T-helper 1 cell (primary cell): ENCODE results near the gene LRRC41.
A peak's percentile ranks its signal among the peaks of the same experiment; 100 is the strongest.
"Not testable (repeated sequence)": the region's sequence is repeated elsewhere in the genome, so short reads cannot be mapped to it uniquely, and the experiment has no call there.

Experiments used
- DNase-seq, 5 donors: peaks; one replicate each; pipeline ENCODE4 v3.0.0-alpha.2; 2012 to 2020
- total RNA-seq, 4 donors: gene quantifications; one replicate each; lab custom pipeline; 2026; lab: John Stamatoyannopoulos, UW

The LRRC41 gene
- 31.8 to 54.9 (median 50.1) reads per million in 4 donors for total RNA-seq

GRCh38 chr1:46303038-46303871 is at the start of gene LRRC41, which contains the start of gene UQCRH:
Gene LRRC41 (minus strand): TSS chr1:46303616. CDS start chr1:46303322, 294 bp downstream.
Gene UQCRH (plus strand): TSS chr1:46303698. CDS start chr1:46303767, 69 bp downstream.
- DNase-seq = peak; percentile 85 to 95 (median 89)

DNA sequence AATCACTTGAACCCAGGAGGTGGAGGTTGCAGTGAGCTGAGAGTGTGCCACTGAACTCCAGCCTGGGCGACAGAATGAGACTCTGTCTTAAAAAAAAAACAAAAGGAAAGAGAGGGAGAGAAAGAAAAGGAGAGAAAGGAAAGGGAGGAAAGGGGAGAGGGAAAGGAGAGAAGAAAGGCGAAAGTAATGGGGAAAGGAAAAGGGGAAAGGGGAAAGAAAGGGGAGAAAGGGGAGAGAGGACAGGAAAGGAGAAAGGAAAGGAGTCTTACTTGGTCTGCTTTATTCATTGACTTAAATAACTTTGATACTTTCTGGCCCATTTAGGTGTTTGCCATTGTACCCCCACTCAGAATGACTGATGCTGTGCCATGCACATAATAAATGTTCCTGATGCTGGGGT is 48.9 kb upstream of the LRRC41 start:
- DNase-seq = no peak

DNA sequence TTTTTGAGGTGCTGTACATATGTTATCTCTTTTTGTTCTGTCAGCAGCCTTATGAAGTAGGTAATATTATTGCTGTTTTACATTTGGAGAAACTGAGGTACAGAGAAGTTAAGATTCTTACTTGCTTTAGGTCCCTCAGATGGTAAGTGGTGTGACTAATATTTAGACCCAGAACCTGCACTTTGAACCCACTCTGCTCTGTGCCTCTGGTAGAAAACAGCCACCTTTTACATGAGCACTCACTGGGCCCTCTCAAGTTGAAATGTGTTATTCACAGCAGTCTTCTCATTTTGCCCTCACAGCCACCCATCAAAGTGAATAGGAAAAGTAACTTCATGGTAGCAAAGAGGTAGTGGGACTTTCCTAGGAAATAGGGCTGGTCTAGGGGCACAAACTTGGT is 41.9 kb upstream of the LRRC41 start:
- DNase-seq = no peak

- no peak for DNase-seq
Measured at GRCh38 chr1:46344481-46344880, 41.1 kb upstream of the LRRC41 start.

GRCh38 chr1:46343705-46344104 is 40.3 kb upstream of the LRRC41 start:
- DNase-seq = no peak

- no peak for DNase-seq
Measured at GRCh38 chr1:46343351-46343695, 39.9 kb upstream of the LRRC41 start.

DNA sequence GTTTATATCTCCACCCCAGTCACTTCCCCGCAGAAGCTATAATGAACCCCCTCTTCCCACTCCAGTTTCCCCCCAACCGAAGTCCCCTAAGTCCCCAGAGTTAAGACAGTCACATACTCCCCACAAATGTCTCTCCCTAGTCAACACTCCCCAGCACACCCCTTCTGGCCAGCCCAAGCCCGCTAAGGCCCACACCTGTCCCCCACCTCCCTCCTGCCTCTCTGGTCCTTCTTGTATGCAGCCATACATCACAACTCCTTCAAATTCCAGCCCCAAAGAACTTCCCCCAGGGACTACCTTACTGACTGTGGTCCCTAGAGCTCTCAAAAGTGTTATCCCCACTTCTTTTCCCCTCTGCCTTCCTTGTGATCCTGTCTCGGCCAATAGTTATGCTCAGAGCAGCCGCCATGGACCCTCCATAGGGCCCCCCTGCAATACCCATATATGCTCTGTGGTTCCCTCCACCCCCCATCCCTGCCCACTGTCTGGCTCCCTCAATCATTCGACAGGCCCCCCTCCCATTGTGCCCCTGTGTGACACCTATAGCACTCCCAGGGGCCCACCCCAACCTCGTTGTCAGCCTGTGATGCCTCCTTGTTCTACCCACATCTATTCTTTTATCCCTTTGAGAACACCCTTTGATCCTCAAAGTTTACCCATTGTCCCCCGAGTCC is 39.4 kb upstream of the LRRC41 start:
- no peak for DNase-seq

DNA sequence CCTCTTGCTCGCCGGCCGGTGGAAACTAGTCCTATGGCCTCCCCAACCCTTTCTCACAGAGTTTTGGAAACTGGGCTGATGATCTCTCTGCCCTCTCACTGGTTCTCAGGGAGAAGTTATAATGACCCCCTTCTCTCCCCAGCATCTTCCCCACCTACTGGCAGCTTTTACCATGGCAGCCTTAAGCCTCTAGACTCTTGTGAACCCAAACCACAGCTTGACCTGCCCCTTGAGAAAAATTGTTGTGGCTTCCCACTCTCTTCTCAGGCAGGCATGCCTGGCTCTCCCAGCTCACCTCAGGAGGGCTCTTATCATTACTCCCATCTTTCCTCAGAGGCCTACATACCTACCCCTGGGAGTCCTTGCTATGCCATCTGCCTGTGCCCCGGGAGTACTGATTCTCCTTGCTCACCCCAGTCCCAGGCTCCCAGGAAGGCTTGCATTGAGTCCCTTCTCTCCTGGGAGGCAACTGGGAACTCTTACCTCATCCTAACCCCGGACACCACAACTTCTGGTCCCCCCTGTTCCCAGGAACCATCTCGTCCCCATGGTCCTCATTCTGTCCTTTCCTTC is 38.8 kb upstream of the LRRC41 start:
- peak in 1 of 5 donors; percentile 15 for DNase-seq

DNA sequence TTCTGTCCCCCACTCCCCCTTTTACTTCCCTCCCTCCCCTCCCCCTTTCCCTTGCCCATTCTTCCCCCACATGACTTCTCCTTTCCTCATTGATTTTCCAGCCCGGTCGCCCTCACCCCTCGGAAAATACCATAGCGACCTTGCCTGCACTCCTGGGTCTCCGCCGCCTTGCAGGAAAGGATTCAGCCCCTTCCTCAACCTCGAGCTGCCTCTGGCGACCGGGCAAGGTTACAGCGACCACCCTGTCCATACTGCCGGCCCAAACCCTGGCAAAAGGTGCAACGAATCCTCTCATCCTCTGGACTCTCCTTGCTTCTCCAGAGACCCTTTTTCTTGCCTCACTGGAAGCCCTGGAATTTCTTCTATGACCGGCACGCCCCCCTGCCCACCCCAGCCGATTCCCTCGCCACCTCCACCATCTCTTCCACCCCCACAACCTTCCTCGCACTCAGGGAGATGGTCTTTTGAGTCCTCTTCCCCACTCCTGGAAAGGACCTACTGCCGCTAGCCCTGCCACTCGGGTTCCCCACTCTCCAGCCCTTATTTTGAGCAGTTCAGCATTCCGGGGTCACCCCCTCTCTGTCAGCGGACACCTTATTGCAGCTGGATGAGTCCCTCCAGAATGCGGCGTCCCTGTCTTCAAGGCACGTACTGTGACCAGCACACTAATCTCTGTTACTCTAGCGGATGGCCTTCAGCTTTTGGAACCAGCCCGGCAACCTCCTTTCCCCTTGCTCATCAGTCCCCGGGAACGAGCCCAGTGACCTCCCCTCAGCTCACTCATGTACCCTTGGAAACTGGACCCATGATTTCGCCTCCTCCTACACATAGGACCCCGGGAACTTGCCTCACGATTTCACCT is 38.0 kb upstream of the LRRC41 start:
- peak in 1 of 5 donors; percentile 3 for DNase-seq

GRCh38 chr1:46340404-46341221 is 37.2 kb upstream of the LRRC41 start, which contains the start of gene NSUN4:
Gene NSUN4 (plus strand): TSS chr1:46340807. CDS start chr1:46340827, 20 bp downstream.
- peak; percentile 74 to 92 (median 82) for DNase-seq

DNA sequence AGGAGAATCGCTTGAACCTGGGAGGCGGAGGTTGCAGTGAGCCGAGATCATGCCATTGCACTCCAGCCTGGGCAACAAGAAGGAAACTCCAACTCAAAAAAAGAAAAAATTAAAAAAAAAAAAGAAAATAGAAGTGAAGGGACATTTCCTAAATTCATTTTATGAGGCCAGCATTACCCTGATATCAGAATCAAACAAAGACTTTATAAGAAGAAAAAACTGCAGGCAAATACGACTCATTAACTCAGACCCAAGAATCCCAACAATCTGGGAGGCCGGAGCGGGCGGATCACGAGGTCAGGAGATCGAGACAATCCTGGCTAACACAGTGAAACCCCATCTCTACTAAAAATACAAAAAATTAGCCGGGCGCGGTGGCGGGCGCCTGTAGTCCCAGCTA is 34.0 kb upstream of the LRRC41 start:
- not testable (repeated sequence) for DNase-seq

- DNase-seq = no peak
Measured at GRCh38 chr1:46335081-46335480, 31.7 kb upstream of the LRRC41 start.

GRCh38 chr1:46334030-46334384 is 30.6 kb upstream of the LRRC41 start:
- DNase-seq = no peak

DNA sequence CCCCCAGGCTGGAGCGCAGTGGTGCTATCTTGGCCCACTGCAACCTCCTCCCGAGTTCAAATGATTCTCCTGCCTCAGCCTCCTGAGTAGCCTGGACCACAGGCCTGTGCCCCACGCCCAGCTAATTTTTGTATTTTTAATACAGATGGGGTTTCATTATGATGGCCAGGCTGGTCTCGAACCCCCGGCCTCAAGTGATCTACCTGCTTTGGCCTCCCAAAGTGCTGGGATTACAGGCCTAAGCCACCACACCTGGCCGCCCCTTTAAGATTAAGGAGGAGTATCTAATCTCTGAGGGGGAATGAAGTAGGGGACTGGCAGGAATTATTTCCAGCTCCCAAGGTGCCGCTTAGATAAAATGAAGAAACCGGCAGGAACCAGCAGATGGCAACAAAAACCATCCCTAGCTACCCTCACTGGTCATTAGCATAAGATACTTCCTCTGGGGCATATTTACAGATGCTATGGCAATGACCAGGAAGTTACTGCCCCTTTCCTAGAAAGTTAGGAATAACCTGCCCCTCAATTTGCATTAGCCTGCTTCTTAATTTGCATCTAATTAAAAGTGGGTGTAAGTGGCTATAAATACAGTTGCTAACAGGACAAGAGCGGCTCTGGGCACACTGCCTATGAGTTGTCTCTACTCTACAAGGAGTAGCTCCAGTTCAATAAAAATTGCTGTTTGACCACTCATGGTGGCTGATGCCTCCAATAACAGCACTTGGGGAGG is 30.0 kb upstream of the LRRC41 start:
- DNase-seq = no peak

DNA sequence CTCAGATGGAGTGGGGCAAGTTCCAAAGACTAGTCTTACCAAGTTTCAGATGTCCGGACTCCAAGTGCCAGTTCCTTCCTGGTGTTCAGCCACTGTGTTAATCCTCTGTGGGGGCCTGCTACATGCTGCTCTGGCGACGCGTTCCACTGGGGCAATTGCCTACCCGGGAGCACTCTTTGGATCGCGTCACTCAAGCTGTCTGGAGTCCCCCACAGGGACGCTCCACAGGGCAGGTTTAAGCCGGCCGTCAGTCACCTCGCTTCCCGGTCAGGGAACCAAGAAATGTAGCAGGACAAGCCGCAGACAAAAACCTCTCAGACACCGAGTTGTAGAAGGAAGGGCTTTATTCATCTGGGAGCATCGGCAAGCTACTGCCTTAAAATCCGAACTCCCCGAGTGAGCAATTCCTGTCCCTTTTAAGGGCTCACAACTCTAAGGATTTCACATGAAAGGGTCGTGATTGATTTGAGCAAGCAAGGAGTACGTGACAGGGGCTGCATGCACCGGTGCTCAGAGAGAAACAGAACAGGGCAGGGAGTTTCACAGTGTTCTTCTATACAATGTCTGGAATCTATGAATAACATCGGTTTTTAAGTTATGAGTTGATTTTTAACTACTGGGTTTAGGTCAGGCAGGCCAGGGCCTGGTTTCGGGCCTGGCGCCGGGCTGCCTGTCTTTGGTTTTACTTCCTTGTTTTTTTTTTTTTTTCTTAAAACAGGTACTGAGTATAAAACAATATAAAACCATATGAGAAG is 28.5 kb upstream of the LRRC41 start:
- not testable (repeated sequence) for DNase-seq

- not testable (repeated sequence) for DNase-seq
Measured at GRCh38 chr1:46330381-46330780, 27.0 kb upstream of the LRRC41 start.

- DNase-seq = not testable (repeated sequence)
Measured at GRCh38 chr1:46329807-46330206, 26.4 kb upstream of the LRRC41 start.

- DNase-seq = not testable (repeated sequence)
Measured at GRCh38 chr1:46328182-46328581, 24.8 kb upstream of the LRRC41 start.

- DNase-seq = not testable (repeated sequence)
Measured at GRCh38 chr1:46325285-46326076, 22.1 kb upstream of the LRRC41 start.
